ENCODE results near the gene TFF3.

GRCh38 chr21:42263591-42264131 is 51.5 kb downstream of the TFF3 start:
- no peak for TF ChIP-seq POLR2A (IDR thresholded peaks at IDR 0.05)
- no peak for TF ChIP-seq CTCF (IDR thresholded peaks at IDR 0.05)
- TF ChIP-seq EP300 (IDR thresholded peaks at IDR 0.05) = no peak
- TF ChIP-seq POLR2AphosphoS5 (IDR thresholded peaks at IDR 0.05) = peak in 2 of 3 donors; percentile 21 to 54

Measured in suprapubic skin (tissue), 4 donors.